Fibroblast of pulmonary artery (primary cell): ENCODE data around the gene SNTB2.
A peak's percentile ranks its signal among the peaks of the same experiment; 100 is the strongest.
"Not testable (repeated sequence)": the region's sequence is repeated elsewhere in the genome, so short reads cannot be mapped to it uniquely, and the experiment has no call there.

Experiments
- DNase-seq: peaks from one replicate; pipeline ENCODE4 v3.0.0-alpha.2; 2010; ENCODE audit warnings: low read depth
- H3K4me3 ChIP-seq: replicated peaks from 2 replicates; pipeline ENCODE4 v1.5.1; 2011; ENCODE audit warnings: low read depth, mild to moderate bottlenecking, control low read depth, low read length, moderate library complexity
- CTCF ChIP-seq: IDR thresholded peaks from 2 replicates; pipeline ENCODE4 v1.5.1; 2011; ENCODE audit warnings: mild to moderate bottlenecking, control low read depth, low read length, inconsistent platforms; ENCODE audit errors: missing control alignments

SNTB2 gene

DNA sequence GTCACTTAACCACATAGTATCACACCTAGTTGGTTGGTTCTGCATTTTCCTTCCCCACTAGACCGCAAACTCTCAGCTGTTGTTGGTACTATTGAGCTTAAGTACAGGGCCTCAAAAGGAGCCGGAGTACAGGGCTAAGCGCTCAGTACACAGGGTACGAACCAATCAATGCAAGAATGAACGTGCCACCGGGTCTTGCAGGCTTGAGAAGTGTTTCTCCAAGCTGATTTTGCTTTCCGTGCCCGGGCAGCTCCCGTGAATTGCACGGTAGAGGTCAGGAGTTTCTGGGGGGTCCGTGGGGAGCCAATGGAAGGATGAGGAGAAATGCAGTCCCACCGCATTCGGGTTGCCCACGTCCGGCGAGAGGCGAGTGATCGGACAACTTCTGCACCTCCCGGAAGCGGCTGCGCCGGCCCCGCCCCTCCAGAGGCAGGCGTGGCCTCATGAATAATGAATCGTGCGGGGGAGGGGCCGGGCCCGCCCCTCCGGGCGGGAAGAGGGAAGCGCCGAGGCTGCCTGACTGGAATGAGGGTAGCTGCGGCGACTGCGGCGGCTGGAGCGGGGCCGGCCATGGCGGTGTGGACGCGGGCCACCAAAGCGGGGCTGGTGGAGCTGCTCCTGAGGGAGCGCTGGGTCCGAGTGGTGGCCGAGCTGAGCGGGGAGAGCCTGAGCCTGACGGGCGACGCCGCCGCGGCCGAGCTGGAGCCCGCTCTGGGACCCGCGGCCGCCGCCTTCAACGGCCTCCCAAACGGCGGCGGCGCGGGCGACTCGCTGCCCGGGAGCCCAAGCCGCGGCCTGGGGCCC lies at the start of gene SNTB2:
Gene SNTB2, plus strand, starts transcription at position 523 of the 804 bp plus-strand sequence. Its CDS starts 3 bp downstream, at position 526.
- TF ChIP-seq CTCF: no peak
- peak; percentile 84 for DNase-seq
- peak within 1 kb of the TSS; percentile 83 for H3K4me3 ChIP-seq

DNA sequence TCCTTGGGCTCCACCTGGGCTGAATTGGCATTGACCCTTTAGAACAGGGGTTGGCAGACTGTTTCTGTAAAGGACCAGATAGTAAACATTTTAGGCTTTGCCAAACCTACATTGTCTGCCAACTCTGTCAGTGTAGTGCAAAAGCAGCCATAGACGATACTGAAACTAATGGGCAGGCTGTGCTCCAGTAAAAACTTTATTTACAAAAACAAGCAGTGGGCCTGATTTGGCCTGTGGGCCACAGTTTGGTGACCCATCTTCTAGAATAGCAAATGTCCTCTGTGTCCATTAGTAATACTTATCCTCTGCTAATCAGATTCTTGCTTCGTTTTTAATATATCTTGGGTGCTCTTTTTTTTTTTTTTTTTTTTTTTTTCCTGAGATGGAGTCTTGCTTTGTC lies 48.4 kb upstream of the SNTB2 start:
- no peak for TF ChIP-seq CTCF
- no peak for DNase-seq
- H3K4me3 ChIP-seq: no peak overlapping the region

DNA sequence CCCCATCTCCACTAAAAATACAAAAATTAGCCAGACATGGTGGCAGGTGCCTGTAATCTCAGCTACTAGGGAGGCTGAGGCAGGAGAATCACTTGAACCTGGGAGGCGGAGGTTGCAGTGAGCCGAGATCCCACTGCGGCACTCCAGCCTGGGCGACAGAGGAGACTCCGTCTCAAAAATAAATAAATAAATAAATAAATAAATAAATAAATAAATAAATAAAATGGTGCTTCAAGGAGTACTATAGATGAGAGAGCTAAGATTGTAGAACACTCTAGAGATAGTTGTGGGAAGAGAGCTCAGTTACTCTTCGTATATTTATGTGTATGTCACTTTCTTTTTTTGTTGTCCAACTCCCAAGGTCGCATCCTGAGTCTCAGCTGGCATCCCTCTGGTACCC lies 47.5 kb upstream of the SNTB2 start:
- not testable (repeated sequence) for H3K4me3 ChIP-seq, DNase-seq

DNA sequence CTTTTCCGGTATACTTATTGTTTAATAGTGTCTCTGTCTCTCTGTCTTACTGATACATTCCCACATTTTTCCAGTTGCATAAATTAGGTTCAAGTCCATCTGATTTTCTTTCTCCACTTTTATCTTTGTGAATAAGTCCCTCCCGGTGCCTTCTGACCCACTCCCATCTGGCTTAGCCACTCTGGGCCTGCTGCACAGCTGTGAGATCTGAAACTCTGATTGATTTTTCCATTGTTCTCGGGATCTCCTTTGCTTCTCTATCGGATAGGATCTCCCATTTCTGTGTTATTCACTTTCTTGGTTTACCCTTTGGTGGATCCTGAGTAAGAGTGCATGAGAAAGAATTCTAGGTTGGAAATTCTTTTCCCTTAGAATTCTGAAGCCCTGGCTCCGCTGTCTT lies 46.0 kb upstream of the SNTB2 start:
- no peak for DNase-seq
- no peak overlapping the region for H3K4me3 ChIP-seq
- no peak for TF ChIP-seq CTCF

- no peak for DNase-seq
Measured at GRCh38 chr16:69141936-69142335, 45.0 kb upstream of the SNTB2 start.

DNA sequence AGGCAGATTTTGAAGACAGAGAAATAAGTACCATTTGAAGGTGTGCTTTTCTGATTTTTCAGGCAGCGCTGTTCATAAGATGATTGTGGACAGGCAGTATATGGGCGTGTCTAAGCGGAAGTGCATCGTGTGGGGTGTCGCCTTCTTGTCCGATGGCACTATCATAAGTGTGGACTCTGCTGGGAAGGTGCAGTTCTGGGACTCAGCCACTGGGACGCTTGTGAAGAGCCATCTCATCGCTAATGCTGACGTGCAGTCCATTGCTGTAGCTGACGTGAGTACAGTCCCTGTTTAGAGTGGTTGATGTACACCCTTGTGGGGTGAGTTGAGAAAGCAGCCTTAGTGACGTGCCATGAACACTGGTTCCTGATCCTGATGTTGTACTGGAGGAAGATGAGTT lies 43.8 kb upstream of the SNTB2 start:
- DNase-seq: peak; percentile 10
- no peak overlapping the region for H3K4me3 ChIP-seq
- TF ChIP-seq CTCF: no peak

More at GRCh38 chr16:69141936-69142335, 45.0 kb upstream of the SNTB2 start:
- no peak for TF ChIP-seq CTCF
- H3K4me3 ChIP-seq: no peak overlapping the region

DNA sequence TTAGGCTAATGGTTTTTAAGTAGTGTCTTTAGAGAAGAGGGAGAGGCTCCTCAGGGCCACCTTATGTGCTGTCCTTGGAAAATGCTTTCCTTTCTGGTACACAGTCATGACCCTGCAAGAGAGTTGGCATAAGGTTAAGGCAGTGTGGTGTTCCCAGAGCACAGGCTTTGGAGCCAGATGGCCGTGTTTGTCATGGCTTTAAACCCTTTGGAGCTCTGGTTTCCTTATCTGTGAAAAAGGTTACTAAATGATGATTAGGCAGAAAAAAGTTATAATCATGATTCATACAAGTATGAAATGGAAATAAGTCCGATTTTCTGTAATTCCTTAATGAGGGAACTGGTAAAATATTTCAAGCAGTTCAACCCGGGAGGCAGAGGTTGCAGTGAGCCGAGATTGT lies 41.3 kb upstream of the SNTB2 start:
- no peak for TF ChIP-seq CTCF
- no peak overlapping the region for H3K4me3 ChIP-seq
- peak; percentile 39 for DNase-seq

- not testable (repeated sequence) for DNase-seq, H3K4me3 ChIP-seq
Measured at GRCh38 chr16:69149621-69150020, 37.3 kb upstream of the SNTB2 start.
